CD4-positive, alpha-beta T cell treated with Interleukin-17A for 4 hours (primary cell): Measurements from ENCODE around the gene GAL3ST3.
A peak's percentile ranks its signal among the peaks of the same experiment; 100 is the strongest.
"Not testable (repeated sequence)": the region's sequence is repeated elsewhere in the genome, so short reads cannot be mapped to it uniquely, and the experiment has no call there.

Experiments
- DNase-seq: peaks from one replicate; pipeline ENCODE4 v3.0.0-alpha.2; 2020; ENCODE audit warnings: mixed read lengths

Gene GAL3ST3, protein sequence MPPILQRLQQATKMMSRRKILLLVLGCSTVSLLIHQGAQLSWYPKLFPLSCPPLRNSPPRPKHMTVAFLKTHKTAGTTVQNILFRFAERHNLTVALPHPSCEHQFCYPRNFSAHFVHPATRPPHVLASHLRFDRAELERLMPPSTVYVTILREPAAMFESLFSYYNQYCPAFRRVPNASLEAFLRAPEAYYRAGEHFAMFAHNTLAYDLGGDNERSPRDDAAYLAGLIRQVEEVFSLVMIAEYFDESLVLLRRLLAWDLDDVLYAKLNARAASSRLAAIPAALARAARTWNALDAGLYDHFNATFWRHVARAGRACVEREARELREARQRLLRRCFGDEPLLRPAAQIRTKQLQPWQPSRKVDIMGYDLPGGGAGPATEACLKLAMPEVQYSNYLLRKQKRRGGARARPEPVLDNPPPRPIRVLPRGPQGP

DNA sequence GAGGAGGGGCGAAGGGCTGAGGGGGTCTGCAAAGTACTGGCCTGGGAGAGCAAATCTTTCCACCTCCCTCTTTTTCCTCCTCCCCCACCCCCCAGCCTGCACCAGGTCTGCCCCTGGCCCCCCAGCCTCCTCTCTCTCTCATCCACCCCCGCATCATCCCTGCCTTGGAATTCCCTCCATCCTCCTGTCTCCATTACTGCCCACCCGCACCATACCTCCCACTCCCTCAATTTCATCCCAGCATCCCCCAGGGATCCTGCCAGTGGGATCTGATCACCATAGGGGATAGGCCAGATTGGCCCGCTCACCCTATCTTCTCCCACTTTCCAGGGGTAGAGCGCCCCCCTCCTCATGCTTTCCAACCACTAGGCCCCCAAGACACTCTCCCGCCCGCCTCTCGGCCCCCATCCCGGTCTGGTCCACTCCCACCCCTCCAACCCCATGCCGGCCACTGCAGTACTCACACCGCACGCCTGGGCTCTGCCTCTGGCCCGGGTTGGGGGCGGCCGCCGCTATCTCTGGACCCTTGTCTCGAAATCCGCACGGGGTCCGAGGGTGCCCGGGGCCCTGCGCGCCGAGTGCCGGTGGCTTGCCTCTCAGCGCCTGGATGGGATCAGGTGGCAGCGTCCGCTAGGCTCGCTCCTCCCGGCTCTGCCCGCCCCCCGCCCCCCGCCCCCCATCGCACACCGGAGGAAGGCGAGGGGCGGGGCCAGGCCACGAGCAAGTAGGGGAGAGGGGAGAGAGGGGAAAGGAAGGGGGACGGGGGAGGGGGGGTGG, at the start of gene GAL3ST3:
Gene GAL3ST3, minus strand, starts transcription at position 615 of the 777 bp plus-strand sequence. CDS start 3,746 bp downstream, outside the sequence.
- peak; percentile 32 for DNase-seq

- not testable (repeated sequence) for DNase-seq
These were observed 43.2 kb upstream of the GAL3ST3 start for GRCh38 chr11:66092125-66092524.

DNA sequence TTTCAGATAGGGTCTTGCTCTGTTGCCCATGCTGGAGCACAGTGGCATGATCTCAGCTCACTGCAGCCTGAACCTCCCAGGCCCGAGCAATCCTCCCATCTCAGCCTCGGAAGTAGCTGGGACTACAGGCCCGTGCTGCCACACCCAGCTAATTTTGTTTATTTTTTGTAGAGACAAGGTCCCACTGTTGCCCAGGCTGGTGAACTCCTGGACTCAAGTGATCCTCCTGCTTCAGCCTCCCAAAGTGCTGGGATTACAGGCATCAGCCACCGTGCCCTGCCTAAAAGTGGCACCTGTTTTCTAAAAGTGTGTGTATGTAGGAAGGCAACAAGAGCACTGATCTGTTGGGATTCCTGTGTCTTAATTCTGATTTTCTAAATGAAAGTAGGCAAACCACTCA, 41.3 kb upstream of the GAL3ST3 start:
- no peak for DNase-seq

DNA sequence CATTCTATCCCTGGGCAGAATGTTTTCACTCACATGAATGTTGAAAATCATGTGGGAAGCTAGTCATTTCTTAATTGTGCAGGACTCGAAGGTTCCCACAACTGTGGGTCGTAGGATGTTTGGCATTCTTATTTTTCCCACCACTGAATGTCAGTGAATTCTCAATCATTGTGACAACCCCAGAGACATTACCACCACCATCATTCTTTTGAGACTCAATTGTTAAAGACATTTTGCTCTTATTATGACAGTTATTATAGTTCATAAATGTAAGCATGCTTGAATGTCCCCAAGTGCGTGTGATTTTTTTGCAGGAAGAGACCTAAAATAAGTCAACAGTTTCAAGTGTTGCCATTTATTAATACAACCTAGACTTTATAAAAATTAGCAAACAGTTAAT, 40.1 kb upstream of the GAL3ST3 start:
- no peak for DNase-seq

DNA sequence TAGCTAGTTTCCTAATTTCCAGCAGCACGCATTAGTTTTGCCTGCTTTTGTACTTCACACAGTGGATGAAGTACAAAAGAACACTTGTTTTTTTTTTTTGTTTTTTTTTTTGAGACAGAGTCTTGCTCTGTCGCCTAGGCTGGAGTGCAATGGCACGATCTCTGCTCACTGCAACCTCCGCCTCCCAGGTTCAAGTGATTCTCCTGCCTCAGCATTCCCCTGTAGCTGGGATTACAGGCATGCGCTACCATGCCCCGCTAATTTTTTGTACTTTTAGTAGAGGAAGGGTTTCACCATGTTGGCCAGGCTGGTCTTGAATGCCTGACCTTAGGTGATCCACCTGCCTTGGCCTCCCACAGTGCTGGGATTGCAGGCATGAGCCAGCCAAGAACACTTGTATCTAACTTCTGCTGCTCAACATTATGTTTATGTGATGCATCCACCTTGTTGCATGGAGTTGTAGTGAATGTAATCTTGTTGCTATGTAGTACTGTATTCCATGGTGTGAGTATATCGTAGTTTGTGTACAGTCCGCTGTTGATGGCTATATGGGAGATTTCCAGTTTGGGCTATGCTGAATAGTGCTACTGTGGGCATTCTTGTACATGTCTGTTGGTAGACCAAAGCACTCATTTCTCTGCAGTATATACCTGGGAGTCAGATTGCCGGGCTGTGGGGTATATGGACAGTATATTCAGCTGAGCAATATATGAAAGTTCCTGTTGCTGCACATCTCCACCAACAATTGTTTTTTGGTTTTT, 38.4 kb upstream of the GAL3ST3 start:
- no peak for DNase-seq

GRCh38 chr11:66084821-66085475, 36.0 kb upstream of the GAL3ST3 start:
- DNase-seq, result no peak

GRCh38 chr11:66083767-66084166, 34.8 kb upstream of the GAL3ST3 start:
- no peak for DNase-seq

GRCh38 chr11:66082946-66083698, 34.2 kb upstream of the GAL3ST3 start:
- peak; percentile 15 for DNase-seq

DNA sequence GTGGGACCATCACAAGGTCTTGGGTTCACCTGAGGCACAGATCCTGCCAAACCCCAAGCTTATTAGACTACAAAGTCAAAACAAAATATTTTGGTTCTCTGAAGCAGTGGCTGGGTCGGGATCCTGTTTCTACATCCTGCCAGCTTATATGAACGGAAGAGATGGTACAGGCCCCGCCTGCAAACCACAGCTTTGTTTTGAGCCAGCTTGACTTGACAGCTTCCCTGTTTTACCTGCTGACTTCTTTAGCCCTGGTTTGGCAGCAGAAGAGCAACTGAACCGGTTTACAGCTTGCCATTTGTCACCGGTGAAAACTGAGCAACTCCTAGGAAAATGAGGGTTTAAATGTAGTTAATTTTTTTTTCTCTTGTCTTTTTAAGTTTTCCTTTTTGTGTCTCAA, 32.5 kb upstream of the GAL3ST3 start:
- DNase-seq, result peak; percentile 89

- peak; percentile 89 for DNase-seq
These were observed 31.3 kb upstream of the GAL3ST3 start for GRCh38 chr11:66080055-66080817.

GRCh38 chr11:66078949-66079348, 30.0 kb upstream of the GAL3ST3 start:
- peak; percentile 60 for DNase-seq

DNA sequence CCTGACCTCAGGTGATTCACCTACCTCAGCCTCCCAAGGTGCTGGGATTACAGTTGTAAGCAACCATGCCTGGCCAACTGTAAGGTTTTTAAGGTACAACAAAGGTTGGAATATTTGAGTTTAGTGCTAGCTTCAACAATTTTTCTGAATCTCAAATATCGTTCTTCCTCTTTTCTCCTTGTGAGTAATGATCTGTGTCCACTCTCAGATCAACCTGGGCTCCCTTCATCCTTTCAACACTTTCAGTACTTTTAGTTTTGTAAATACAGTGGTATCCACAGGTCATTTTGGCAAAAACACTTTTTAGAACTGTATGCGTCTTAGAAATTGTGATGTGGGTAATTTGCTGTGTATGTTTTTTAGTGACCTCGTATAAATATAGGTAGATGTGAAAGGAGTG, 29.0 kb upstream of the GAL3ST3 start:
- DNase-seq, result no peak

- DNase-seq, result no peak
These were observed 27.6 kb upstream of the GAL3ST3 start for GRCh38 chr11:66076561-66076960.

GRCh38 chr11:66075273-66075672, 26.3 kb upstream of the GAL3ST3 start:
- no peak for DNase-seq

DNA sequence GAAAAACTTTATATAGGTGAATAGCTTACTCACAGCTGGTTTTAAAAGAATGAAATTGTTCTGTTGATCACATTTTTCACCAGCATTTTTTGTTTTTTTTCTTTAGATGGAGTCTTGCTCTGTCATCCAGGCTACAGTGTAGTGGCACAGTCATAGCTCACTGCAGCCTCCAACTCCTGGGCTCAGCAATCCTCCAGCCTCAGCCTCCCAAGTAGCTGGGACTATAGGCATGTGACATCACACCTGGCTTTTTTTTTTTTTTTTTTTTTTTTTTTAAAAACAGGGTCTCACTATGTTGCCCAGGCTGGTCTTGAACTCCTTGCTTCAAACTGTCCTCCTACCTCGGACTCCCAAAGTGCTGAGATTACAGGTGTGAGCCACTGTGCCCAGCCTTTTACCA, 24.7 kb upstream of the GAL3ST3 start:
- DNase-seq, result peak; percentile 23

DNA sequence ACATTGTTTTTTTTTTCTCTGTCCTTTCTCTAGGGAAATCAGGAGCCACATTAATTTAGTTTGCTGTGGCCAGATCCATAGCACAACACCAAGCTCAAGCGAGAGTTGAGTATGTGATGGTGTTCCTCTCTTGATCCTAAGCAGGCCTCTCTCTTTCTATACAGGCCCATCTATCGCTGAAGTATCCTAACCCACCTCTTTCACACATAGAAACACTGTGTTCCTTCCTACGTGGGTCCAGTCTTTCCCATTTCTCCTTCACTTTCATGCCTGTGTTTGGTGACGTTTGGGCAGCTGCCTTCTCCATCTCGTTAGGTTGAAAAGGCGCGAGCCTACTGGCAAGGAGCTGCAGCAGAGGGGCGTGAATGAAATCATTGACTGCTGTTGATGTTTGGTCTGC, 23.6 kb upstream of the GAL3ST3 start:
- no peak for DNase-seq

DNA sequence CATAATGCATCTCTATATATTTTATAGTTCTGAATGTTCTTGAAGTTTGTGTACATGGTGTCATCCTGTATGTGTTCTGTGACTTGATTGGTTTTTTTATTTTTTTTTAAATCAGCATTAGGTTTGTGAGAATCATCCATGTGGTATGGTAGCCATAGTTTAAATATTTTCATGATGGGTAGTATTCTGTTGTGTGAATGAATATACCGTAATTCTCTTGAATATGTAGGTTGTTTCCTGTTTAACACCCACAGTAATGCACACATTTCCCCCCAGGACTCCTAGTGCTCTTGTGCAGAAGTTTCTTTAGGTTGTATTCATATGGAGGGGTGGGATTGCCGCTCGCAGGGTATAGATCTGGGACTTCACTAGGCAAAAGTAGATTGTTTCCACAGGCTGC, 23.1 kb upstream of the GAL3ST3 start:
- DNase-seq, result no peak

DNA sequence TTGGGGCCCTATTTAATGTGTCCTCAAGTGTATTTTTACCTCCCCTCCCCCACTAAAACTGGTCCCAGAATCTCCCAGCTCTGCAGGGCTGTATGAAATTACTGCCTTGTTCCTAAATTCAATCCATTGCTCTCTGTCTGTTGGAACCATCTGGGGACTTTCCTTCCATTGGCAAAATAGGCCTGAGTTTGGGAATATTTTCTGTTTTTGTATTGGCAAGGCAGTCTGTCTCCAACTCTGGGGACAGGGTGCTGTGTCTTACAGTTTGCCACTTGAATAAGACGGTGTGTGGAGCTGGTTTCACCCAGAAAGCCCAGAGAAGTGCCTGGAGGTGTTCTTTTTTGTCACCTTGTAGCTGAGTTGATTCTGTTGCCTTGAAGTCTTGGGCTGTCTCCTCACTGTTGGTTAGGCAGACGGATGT, 22.4 kb upstream of the GAL3ST3 start:
- DNase-seq, result peak; percentile 52

GRCh38 chr11:66070604-66071380, 21.8 kb upstream of the GAL3ST3 start:
- DNase-seq, result peak; percentile 47
